ENCODE measurements around the gene PPDPF.
A peak's percentile ranks its signal among the peaks of the same experiment; 100 is the strongest.
"Not testable (repeated sequence)": the region's sequence is repeated elsewhere in the genome, so short reads cannot be mapped to it uniquely, and the experiment has no call there.

PPDPF gene

DNA sequence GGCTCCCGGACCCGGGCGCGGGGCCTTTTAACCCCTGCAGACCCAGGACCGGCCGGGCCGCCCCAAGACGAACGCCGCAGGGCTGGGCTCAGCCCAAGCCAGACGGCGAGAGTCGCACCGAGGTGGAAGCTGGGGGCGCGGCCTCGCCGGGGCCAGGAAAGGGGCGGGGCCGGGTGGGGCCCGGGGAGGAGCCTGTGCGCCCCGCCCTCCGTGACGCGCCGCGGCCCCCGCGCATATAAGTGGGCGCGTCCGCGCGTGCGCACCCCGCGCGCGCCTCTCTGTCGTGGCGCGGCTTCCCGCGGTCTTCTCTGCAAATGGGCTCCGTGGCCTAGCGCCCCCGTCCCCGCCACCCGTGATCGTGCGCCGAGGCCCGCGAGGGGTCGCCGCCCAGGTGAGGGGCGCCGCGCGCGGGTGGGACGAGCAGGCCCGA is at the start of gene PPDPF:
Gene PPDPF (plus strand): TSS at position 262 of the 430 bp plus-strand sequence. CDS start 544 bp downstream, outside the sequence.
- peak; percentile 86 for DNase-seq

DNA sequence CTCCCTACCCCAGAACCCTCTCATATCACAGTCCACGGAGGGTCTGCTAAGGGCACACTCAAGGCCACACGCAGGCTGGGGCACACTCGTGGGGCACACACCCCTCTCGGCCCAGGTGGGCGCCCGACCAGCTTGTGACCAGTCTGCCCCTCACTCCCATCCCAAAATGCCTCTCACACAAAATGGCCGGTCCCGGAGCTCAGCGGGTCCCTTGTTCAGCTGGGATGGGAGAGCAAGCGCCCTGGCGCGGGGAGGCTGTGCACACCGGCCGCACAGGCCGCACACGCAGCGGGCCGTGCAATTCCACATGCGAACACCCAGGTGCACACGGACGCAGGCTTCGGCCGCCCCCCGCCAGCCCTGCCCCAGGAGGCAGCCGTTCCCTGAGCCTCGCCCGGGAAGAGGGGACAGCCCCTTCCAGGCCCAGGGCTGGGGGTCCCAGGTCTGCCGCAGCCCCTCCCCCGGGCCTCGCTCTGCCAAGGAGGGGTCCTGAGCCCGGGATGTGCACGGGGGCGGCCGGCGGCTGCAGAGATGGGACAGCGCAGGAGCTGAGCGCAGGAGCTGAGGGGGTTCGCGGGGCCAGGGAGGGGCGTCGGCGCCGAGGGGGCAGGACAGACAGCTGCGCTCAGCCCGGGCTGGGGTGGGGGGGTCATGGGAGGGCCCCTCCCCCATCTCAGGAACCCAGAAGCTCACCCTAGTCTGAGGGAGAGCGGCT is 49.4 kb upstream of the PPDPF start:
- no peak for DNase-seq

GRCh38 chr20:63471717-63471980 is 48.9 kb upstream of the PPDPF start:
- DNase-seq = no peak

DNA sequence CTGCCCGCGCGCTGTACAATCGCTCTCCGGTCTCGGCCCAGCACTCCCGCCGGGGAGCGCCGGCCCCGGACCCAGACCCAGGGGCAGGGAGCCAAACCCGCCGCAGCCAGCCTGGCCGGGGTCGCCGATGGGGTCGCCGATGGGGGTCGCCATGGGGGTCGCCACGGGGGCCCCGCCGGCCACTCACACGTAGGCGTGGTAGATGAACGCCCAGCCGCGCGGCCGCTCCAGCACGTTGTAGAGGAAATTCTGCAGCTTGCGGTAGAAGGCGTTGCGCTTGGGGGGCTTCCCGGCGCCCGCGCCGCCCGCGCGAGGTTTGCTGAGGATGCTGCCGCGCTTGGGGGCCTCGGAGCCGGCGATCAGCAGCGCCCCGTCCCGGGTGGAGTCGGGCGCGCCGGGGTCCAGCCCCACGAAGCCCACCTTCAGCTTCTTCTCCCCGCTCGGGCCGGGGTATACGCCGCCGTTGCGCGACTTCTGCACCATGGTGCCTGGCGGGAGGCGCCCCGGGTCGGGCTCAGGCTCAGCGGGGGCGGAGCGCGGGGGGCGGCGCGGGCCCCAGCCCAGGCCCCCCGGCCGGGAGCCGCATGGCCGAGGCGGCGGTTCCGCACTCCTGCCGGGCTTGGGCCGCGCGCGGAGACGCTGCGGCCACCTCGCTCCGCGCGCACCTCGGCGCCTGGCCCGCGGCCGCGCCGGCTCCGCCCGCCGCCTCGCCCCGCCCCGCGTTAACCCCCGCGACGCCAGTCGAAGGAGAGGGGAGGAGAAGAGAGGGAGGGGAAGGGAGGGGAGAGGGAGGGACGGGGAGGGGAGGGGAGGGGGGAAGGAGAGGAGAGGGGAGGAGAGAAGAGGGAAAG is 48.4 kb upstream of the PPDPF start, which contains the start of gene KCNQ2:
Gene KCNQ2 (minus strand): TSS at position 675 of the 851 bp plus-strand sequence. CDS start 192 bp downstream, at position 483.
- DNase-seq = peak; percentile 31

- no peak for DNase-seq
These were observed 47.6 kb upstream of the PPDPF start for GRCh38 chr20:63472862-63473390.

DNA sequence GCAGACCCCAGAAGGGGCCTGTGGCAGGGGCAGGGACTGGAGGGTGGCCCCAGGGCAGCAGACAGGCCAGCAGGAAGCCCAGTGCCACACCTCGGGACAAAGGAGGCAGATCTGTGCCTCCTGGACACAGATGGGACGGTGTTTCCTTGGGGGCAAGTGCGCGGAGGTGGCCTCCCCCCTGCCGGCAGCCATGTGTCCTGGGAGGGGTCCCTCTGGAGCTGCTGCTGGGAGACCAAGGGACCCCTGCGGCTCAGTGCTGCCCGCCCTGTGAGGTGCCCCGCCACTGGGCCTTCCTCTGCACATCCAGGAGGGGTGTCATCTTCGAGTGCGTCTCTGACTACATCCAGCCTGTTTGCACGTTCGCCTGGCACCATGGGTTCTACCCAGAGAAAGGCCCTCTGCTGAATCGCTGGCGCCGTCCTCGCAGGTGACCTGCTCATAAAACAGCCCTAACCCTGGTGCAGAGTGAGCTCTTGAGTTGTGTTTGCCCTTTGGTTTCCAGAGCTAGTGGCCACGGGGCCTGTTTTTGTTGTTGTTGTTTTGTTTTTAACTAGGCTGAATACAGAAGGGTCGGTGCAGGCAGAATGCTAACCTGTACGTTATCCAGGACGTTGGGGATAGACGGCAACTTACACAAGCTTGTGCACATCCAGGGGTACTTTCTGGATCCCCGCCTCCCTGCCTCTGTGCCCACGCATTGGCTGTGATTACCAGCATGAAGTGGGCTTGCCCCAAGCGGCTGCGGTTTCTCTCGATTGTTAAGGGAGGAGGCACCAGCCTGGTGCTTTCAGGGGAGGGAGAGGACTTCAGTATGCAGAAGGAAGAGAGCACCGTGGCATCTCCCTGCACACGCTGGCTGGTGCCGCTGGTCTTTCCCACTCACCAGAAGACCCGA is 46.8 kb upstream of the PPDPF start:
- DNase-seq = peak; percentile 25

- DNase-seq = peak; percentile 18
These were observed 45.4 kb upstream of the PPDPF start for GRCh38 chr20:63475209-63475608.

DNA sequence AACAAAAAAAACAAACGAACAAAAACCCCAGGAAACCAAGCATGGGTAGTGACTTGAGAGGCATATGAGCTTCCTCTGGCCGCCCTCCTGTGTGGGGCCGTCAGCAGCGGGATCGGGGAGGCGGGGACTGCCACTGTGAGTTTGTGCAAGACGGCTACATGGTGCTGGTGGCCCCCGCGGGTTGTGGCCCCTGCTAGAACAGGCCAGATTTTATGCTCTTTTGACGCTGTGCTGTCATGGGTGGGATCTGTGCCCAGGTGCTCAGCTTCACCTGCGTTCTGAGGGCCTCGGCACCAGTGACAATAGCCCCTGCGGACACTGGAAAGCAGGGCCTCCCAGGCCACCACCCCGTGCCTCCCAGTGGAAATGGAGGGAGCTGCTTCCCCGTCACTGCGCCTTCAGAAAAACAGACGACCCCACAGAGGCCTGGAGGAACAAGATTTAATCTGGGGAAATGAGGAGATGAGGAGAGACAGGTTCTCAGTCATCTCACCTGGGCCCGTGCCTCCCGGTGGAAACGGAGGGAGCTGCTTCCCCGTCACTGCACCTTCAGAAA is 43.4 kb upstream of the PPDPF start:
- no peak for DNase-seq

DNA sequence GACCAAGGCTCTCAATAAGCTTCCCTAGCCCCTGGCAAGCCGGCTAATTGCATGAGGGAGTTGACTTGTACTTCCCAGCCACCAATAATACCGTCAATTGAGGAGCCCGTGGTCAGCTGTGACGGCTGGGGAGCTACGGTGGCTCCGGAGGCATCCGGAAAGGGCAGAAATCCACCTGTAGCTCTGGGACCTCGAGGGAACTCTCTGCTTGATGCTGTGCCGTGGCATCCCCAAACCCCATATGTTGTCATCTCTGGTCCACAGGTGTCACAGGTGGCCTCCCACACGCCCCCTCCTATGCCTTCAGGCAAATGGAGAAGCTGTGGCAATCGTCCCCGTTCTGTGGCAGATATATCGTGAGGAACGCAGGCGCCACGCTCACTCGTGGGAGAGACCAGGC is 42.6 kb upstream of the PPDPF start:
- no peak for DNase-seq

- no peak for DNase-seq
These were observed 41.9 kb upstream of the PPDPF start for GRCh38 chr20:63478346-63479302.

DNA sequence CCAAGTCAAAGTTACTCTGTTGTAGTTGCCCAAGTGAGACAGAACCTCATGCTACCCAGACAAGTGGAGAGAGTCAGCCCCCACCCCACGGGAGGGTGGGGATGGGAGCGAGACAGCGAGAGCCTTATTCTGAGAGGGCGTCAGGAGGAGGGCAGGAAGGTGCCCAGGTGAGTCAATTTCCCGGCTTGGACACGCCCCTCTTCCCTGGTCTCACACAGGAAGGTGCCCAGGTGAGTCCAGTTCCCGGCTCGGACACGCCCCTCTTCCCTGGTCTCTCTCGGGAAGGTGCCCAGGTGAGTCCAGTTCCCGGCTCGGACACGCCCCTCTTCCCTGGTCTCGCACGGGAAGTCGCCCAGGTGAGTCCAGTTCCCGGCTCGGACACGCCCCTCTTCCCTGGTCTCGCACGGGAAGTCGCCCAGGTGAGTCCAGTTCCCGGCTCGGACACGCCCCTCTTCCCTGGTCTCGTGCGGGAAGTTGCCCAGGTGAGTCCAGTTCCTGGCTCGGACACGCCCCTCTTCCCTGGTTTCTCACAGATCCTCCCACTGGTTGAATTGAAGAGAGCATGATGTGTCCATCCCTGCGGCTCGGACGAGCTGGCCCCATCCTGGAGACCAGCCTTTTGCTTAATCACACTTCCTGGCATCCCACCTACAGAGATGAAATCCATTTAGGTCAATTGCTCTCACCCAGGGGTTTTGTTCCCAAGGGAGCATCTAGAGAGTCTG is 40.7 kb upstream of the PPDPF start:
- not testable (repeated sequence) for DNase-seq

DNA sequence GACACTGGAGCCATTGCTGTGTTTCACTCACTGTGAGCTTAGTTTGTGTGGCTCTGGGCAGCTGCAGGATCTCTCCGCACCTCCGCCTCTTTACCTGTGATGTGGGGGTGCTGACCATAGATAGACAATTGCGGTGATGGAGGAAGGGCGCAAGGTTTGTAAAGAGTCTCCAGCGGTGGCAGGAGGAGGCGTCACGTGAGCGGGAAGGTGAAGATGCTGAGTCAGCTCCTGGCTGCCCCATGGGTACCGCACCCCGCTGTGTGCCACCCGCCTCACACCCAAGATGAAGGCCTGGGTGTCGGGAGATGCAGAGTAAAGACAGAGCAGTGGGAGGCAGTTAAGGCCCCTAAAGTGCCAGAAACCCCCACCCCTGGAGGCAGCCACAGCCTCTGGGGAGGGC is 39.1 kb upstream of the PPDPF start:
- DNase-seq = no peak

DNA sequence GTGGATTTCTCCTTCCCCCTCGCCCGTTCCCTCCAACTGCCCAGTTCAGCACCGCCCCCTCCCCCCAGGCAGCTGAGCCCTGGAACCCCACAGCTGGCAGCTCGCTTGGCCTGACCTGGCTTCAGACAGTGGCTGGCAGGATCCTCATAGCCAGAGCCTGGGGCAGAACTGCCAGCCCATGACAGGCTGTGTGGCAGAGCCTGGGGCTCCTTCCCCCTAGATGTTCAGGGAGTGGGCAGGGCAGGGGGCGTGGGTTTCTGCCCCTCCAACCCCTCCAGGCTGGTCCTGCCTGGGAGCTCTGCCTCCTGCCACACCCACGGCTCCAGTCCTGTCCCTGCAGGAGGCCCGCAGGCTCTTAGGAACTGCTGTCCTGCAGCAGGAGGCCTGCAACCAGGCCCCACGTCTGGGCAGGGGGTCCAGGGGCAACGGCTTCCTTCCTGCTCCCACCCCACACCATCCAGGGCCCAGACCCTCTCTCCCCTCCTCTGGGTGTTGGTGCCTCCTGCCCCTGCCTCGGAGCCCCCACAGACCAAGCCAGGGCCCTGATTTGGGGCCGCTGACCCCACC is 38.5 kb upstream of the PPDPF start:
- DNase-seq = no peak

GRCh38 chr20:63483834-63484233 is 36.7 kb upstream of the PPDPF start:
- DNase-seq = no peak

GRCh38 chr20:63484236-63484635 is 36.3 kb upstream of the PPDPF start:
- DNase-seq = no peak

DNA sequence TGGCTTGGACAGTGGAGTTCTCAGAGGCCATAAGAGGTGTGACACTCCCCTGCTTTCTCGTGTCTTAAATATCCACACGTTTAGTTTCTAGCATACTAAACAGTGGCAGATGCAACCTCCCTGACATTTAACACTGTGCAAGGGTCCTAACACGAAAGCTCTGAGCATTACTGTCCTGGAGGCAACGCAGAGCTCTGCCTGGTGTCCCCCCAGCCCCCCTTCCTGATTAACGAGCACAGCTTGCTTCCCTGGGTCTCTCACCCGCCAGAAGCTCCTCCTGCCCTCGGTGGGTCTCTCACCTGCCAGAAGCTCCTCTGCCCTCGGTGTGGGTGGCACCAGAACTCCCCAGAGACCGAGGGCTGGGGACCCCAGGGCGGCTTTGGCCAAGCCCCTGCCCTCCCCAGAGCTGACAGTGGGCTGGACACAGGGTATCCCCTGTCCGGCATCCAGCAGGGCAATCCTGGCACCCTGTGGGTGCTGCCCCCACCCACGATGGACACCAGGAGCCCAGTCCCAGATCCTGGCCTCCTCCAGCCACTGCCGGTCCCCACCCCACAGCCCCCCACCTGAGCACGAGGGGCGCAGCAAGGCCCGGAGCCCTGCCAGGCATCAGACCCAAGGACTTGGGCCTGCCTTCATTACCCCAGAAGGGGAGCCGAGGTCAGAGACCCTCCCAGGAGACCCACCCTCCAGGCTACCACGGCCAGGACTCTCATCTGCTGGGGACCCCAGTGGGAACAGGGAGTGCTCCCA is 35.7 kb upstream of the PPDPF start:
- DNase-seq = no peak

- no peak for DNase-seq
These were observed 34.2 kb upstream of the PPDPF start for GRCh38 chr20:63486300-63486855.

- no peak for DNase-seq
These were observed 33.3 kb upstream of the PPDPF start for GRCh38 chr20:63487116-63487764.

DNA sequence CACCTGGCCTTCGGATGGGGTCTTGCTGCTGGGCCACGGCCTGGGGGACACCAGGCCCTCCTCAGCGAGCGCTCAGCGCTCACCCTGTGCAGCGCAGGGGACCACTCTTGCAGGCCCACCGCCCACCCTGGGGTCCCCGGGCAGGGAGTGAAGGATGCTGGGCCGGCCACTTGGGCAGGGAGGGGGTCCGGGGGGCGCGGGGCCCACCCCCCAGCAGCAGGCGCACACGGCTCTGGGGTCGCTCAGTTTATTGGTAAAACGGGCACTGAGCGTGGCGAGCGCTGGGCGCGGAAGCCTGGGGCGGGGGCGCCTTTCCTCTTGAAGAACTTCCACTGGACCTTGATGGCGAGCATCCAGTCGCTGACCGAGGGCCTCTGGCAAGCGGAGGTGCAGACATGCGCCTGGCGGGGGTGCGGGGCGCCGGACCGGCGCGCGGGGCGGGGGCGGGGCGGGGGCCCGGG is 32.8 kb upstream of the PPDPF start:
- no peak for DNase-seq
